Measurements from ENCODE around the gene PAX7. TPM values are rescaled to one million over a fixed set of nuclear protein-coding genes. Genes with fewer than 3 reads are reported as not detected.
A peak's percentile ranks its signal among the peaks of the same experiment; 100 is the strongest.

PAX7 gene
- total RNA-seq, 1 experiment from 2014 or later: 0.15 TPM

- no peak overlapping the region for H3K56ac ChIP-seq (ENCODE audit: insufficient read length, low read depth, low read length)
- H2AFZ ChIP-seq (ENCODE audit: low read length): no peak overlapping the region
- H3T11ph ChIP-seq (ENCODE audit: low read length): no peak overlapping the region
- no peak overlapping the region for H3K14ac ChIP-seq (ENCODE audit: insufficient read depth, low read length)
- no peak overlapping the region for H3K18ac ChIP-seq (ENCODE audit: insufficient read length, low read depth, low read length)
- no peaks in the 10 kb centered on the region for H4K20me1 ChIP-seq (ENCODE audit: control insufficient read depth, insufficient read depth, insufficient read length)
- no peak overlapping the region for H4K8ac ChIP-seq (replicated peaks; ENCODE audit: insufficient read length, low read depth, low read length)
- no peaks in the 10 kb centered on the region for H3K79me2 ChIP-seq (ENCODE audit: insufficient read depth, low read length)
- H2BK120ac ChIP-seq (ENCODE audit: low read depth, low read length, poor library complexity, severe bottlenecking): no peak overlapping the region
- DNase-seq: no peak
- H2BK5ac ChIP-seq (ENCODE audit: insufficient read length, low read length): no peak overlapping the region
- no peak overlapping the region for H2BK20ac ChIP-seq (ENCODE audit: low read depth, low read length, poor library complexity, severe bottlenecking)
- no peak overlapping the region for H3K9ac ChIP-seq (ENCODE audit: extremely low read depth, insufficient read length, low read length)
- peaks cover 100% of the 10 kb centered on the region for H3K27me3 Mint-ChIP-seq (ENCODE audit: low read depth)
- no peak overlapping the region for H3K27ac ChIP-seq (ENCODE audit: insufficient read length, low read depth, low read length)
- peak overlapping the region in 1 of 2 experiments; percentile 81; a peak in 3 of 5 replicates for H3K4me3 Mint-ChIP-seq
- no CpG with 5 or more reads among the region's 49 CpGs for WGBS (ENCODE audit: extremely low coverage, insufficient read length, low lambda C conversion rate)
- H3K23ac ChIP-seq (ENCODE audit: insufficient read length, low read depth, low read length): no peak overlapping the region
- no peaks in the 10 kb centered on the region for H3K4me1 ChIP-seq (ENCODE audit: insufficient read depth, low read length)
- H3K27me3 ChIP-seq (ENCODE audit: insufficient read depth, low read length): peaks cover 82% of the 10 kb centered on the region
- peaks cover 28% of the 10 kb centered on the region for H3K23me2 ChIP-seq (ENCODE audit: insufficient read length, low read depth, low read length, poor library complexity, severe bottlenecking)
- H2BK12ac ChIP-seq (ENCODE audit: insufficient read length, low read depth, low read length): no peak overlapping the region
- peak overlapping the region; percentile 64 for H3K4me2 ChIP-seq (ENCODE audit: insufficient read depth, insufficient read length, low read length)
- no peak overlapping the region for H2AK5ac ChIP-seq (ENCODE audit: insufficient read length, low read length)
- H3K4ac ChIP-seq (ENCODE audit: low read depth, low read length): no peak overlapping the region
- no peak for TF ChIP-seq CTCF (conservative IDR thresholded peaks at IDR 0.05)
- no peaks in the 10 kb centered on the region for H3K79me1 ChIP-seq (ENCODE audit: insufficient read depth, low read depth, low read length, poor library complexity, severe bottlenecking)
- no peak overlapping the region for H4K91ac ChIP-seq (ENCODE audit: insufficient read length, low read depth, low read length)
- H3K36me3 Mint-ChIP-seq (ENCODE audit: insufficient read depth in 1 of 3, low read depth in 3 of 3): no peaks in the 10 kb centered on the region
- H3K9me3 Mint-ChIP-seq: peaks cover 0 to 15% of the 10 kb centered on the region in 2 experiments; a peak in 2 of 5 replicates
- no peak overlapping the region for H2BK15ac ChIP-seq (ENCODE audit: low read depth, low read length)
- peak overlapping the region in 1 of 3 experiments; percentile 78; a peak in 2 of 7 replicates for H3K27ac Mint-ChIP-seq
- H4K5ac ChIP-seq (ENCODE audit: insufficient read length, low read depth, low read length): no peak overlapping the region
- H3K9me3 ChIP-seq (ENCODE audit: control insufficient read depth, low read depth, low read length): no peaks in the 10 kb centered on the region
- peaks cover 61 to 81% of the 10 kb centered on the region in 2 experiments for H3K4me1 Mint-ChIP-seq
These were observed 10.6 kb downstream of the PAX7 start for GRCh38 chr1:18641005-18641941.

All from H9 (cell line).